Heart left ventricle (tissue), 13 donors: Measurements from ENCODE around the gene TPRN.

Source experiments
- CTCF ChIP-seq, 12 donors: fragments of 200-600 bp; sonication (generic) in 4 of 12; IDR thresholded peaks; one replicate each; pipeline versions ENCODE4 v1.5.0 to v1.8.0; 2018 to 2022; ENCODE audit warnings: antibody characterized with exemption in 12 of 12, mild to moderate bottlenecking in 5 of 12
- POLR2A ChIP-seq, 2 donors: fragments of 450-650 bp; IDR thresholded peaks; one replicate each; pipeline ENCODE4 v1.6.1; 2017; ENCODE audit warnings: antibody characterized with exemption in 2 of 2, mild to moderate bottlenecking in 2 of 2, moderate library complexity in 2 of 2
- donor health status: ischemic (EF 13 %, LVEDD 7.1; RV severe dilation, severe dysfunction).
- donor health status: DM: no; HTN: yes; CAD: no.
- donor health status: DM: no; HTN: no; CAD: no.
- donor health status: ischemic (EF 25% LVEDD 6.9; RV normal size, moderate dysfunction).
- donor health status: ischemic (EF 25% LVEDD 5.7; RV mildly dilated, moderate dysfunction).
- donor health status: ischemic (EF 35%, LVEDD 5.7; RV mildly dilated, moderate dysfunction).
- donor health status: nonischemic (EF 11% LVEDD 7.7; RV severe dilation, severe dysfunction).
- donor health status: DM: yes; HTN: yes; CAD: no.
- donor health status: PGD.
- donor health status: ischemic (EF 29% LVEDD 5.4; RV normal size, mild dysfunction).
- donor health status: nonischemic (EF 23%, LVEDD 6.1; RV moderate dilation, normal function).

- no peak for TF ChIP-seq POLR2A (IDR thresholded peaks at IDR 0.05)
- TF ChIP-seq CTCF (IDR thresholded peaks at IDR 0.05) = no peak
These were observed 40.5 kb downstream of the TPRN start for GRCh38 chr9:137160054-137160425.
